Measurements from ENCODE around the gene PPP2R2B.

- TF ChIP-seq, protein P1, sequence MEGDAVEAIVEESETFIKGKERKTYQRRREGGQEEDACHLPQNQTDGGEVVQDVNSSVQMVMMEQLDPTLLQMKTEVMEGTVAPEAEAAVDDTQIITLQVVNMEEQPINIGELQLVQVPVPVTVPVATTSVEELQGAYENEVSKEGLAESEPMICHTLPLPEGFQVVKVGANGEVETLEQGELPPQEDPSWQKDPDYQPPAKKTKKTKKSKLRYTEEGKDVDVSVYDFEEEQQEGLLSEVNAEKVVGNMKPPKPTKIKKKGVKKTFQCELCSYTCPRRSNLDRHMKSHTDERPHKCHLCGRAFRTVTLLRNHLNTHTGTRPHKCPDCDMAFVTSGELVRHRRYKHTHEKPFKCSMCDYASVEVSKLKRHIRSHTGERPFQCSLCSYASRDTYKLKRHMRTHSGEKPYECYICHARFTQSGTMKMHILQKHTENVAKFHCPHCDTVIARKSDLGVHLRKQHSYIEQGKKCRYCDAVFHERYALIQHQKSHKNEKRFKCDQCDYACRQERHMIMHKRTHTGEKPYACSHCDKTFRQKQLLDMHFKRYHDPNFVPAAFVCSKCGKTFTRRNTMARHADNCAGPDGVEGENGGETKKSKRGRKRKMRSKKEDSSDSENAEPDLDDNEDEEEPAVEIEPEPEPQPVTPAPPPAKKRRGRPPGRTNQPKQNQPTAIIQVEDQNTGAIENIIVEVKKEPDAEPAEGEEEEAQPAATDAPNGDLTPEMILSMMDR (conservative IDR thresholded peaks at IDR 0.05; ENCODE audit: low read depth, low read length) = no peak
- TF ChIP-seq EZH2 (IDR thresholded peaks at IDR 0.05; ENCODE audit: low read length, unreplicated experiment) (no peak), EZH2phosphoT487 (IDR thresholded peaks at IDR 0.05; ENCODE audit: borderline replicate concordance, low read length) (no peak)
These were observed 233.2 kb downstream of the PPP2R2B start for GRCh38 chr5:146645342-146645741.

All from PC-3 (cell line).